AG04450 (cell line): ENCODE measurements around the gene NID1. TPM values are rescaled to one million over a fixed set of nuclear protein-coding genes. Genes with fewer than 3 reads are reported as not detected.

Experiments
- CTCF ChIA-PET: fragments of 300-600, 350-600 bp; formaldehyde crosslinking; extraction: SDS; loops from one replicate; lab custom pipeline; 2022; ENCODE audit warnings: antibody characterized with exemption, inconsistent platforms; lab: Charles Lee
- POLR2A ChIA-PET: fragments of 350-600 bp; formaldehyde crosslinking; extraction: SDS; loops from one replicate; lab custom pipeline; 2021; ENCODE audit warnings: antibody characterized with exemption, inconsistent platforms; lab: Yijun Ruan, JAX
- DNase-seq: peaks from one replicate; pipeline ENCODE4 v3.0.0-alpha.2; 2011; ENCODE audit warnings: low read depth, low spot score
- H3K27ac ChIP-seq: one replicate; pipeline ENCODE4 v1.5.1; 2012; ENCODE audit warnings: low read depth, low read length, control low read depth
- H3K27me3 ChIP-seq: one replicate; pipeline ENCODE4 v1.6.0; 2012; ENCODE audit warnings: low read length; ENCODE audit not compliant: control insufficient read depth, insufficient read depth
- H3K4me3 ChIP-seq: 2 replicates; pipeline ENCODE4 v1.5.1; 2011; ENCODE audit warnings: mild to moderate bottlenecking, low read depth, low read length, control low read depth
- H3K9me3 ChIP-seq: 2 replicates; pipeline ENCODE4 v1.5.1; 2012; ENCODE audit warnings: low read length; ENCODE audit not compliant: control insufficient read depth, insufficient read depth
- polyA plus RNA-seq: library from polyadenylated mRNA; depleted of rRNA; stranded (reverse); fragments of >200 nt; gene quantifications from 2 replicates; pipeline ENCODE4 v1.2.3, GENCODE V29; 2011
- TF ChIP-seq, protein P1 (sequence below): IDR thresholded peaks from 2 replicates; pipeline ENCODE4 v1.5.1; 2011; ENCODE audit warnings: low read depth, low read length, control low read depth, inconsistent platforms

Gene NID1
- polyA plus RNA-seq, 1 experiment: 137 TPM

DNA sequence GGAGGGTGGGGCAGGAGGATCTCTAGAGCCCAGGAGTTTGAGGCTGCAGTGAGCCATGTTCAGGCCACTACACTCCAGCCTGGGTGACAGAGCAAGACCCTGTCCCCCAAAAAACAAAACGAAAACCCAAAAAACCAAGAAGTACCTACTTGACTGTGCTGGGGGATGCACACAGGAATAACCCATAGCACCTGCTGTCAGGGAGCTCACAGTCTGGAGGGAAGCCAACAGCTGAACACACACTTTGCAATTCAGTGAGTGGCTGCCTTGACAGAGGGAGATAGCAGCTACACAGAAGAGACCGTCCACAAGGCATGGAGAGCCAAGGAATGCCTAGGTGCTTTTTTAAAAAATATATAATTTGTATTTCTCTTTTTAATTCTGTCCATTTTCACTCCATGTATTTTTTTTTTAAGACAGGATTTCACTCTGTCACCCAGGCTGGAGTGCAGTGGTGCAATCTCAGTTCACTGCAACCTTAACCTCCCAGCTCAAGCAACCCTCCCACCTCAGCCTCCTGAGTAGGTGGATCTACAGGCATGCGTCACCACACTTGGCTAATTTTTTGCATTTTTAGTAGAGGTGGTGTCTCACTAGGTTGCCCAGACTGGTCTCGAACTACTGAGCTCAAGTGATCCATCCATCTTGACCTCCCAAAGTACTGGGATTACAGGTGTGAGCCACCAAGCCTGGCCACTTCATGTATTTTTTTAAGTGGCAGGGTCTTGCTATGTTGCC, 68.7 kb downstream of the NID1 start:
- TF ChIP-seq, protein P1, sequence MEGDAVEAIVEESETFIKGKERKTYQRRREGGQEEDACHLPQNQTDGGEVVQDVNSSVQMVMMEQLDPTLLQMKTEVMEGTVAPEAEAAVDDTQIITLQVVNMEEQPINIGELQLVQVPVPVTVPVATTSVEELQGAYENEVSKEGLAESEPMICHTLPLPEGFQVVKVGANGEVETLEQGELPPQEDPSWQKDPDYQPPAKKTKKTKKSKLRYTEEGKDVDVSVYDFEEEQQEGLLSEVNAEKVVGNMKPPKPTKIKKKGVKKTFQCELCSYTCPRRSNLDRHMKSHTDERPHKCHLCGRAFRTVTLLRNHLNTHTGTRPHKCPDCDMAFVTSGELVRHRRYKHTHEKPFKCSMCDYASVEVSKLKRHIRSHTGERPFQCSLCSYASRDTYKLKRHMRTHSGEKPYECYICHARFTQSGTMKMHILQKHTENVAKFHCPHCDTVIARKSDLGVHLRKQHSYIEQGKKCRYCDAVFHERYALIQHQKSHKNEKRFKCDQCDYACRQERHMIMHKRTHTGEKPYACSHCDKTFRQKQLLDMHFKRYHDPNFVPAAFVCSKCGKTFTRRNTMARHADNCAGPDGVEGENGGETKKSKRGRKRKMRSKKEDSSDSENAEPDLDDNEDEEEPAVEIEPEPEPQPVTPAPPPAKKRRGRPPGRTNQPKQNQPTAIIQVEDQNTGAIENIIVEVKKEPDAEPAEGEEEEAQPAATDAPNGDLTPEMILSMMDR: no peak
- Histone ChIP-seq H3K27me3 (no peaks in the 10 kb centered on the region), H3K27ac (no peak overlapping the region), H3K4me3 (no peak overlapping the region), H3K9me3 (peaks cover 3% of the 10 kb centered on the region; the same call in 1 of the 2 replicates)
- ChIA-PET CTCF (interaction anchor here (1.1 to 2.8 kb wide), 2 partner anchors 24 to 27 kb away, joined by 3 to 9 read pairs; no protein-coding TSS in a partner anchor), POLR2A (interaction anchor here (0.9 kb wide), 1 partner anchor 100 kb away, joined by 3 read pairs; no protein-coding TSS in a partner anchor)
- no peak for DNase-seq

DNA sequence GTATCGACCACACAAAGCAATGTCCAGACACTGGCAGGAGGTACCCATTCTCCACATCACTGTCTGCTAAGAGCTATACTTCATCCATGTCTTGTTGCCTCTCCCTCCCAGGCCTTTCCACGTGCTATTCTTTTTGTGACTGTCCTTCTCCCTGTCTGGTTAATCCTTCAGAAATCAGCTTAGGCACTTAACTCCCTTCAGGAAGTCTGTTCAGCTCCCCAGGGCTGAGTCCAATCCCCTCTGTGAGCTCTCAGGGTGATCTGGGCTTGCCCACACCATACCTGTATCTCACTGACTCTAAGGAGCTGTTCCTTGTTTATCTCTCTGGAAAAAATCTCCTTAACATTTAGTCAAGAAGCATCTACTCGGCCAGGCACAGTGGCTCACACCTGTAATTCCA, 69.4 kb downstream of the NID1 start:
- no peak for DNase-seq
- POLR2A ChIA-PET: no interaction called here
- peaks cover 8% of the 10 kb centered on the region for H3K9me3 ChIP-seq
- no peak overlapping the region for H3K27ac ChIP-seq
- TF ChIP-seq, protein P1: no peak
- CTCF ChIA-PET: interaction anchor here (2.8 kb wide), 1 partner anchor 24 kb away, joined by 9 read pairs; no protein-coding TSS in a partner anchor
- no peak overlapping the region for H3K4me3 ChIP-seq
- no peaks in the 10 kb centered on the region for H3K27me3 ChIP-seq

DNA sequence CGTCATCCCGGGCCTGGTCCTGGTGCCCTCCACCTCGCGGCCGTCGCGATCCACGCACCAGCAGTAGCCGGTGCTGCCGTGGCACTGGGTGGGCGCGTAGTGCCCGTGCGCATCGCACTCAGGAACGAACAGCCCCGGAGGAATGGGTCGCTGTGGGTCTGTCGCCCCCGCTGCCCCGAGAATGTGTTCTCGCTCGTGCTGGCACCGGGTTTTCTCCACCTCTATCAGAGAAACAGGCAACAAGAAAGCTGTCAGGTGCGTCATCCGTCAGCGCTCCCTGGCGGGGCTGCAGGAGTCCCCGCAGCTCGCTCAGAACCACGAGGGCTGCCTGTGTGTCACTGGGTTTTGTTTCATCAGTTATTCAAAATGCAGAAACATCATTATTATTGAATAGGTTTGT, 71.2 kb downstream of the NID1 start:
- TF ChIP-seq, protein P1: no peak
- no peaks in the 10 kb centered on the region for H3K27me3 ChIP-seq
- H3K4me3 ChIP-seq: no peak overlapping the region
- no peak overlapping the region for H3K27ac ChIP-seq
- peaks cover 19% of the 10 kb centered on the region for H3K9me3 ChIP-seq
- DNase-seq: no peak
- ChIA-PET POLR2A (no interaction called here), CTCF (no interaction called here)

DNA sequence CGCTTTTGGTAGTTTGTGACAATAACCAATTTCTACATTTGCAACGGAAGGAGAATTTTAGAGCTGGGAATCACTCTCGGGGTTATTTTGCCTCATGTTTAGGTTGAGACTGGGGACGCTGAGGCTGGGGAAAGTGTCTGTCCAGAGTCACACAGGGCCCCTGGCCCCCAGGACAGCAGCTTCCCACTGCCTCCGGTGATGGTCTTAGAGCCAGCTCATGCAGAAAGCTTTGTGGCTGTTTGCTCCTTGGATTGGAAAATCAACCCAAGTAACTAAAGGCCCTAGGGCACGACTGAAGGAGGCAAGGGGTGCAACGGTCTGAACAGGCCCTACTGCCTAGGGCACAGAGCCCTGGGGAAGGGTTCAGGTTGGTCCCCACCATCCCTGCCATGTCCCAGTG, 72.0 kb downstream of the NID1 start:
- no peak for DNase-seq
- TF ChIP-seq, protein P1: no peak
- H3K27ac ChIP-seq: no peak overlapping the region
- no peak overlapping the region for H3K4me3 ChIP-seq
- H3K27me3 ChIP-seq: no peaks in the 10 kb centered on the region
- POLR2A ChIA-PET: interaction anchor here (0.5 to 1.1 kb wide), 2 partner anchors 19 to 21 kb away, joined by 3 read pairs; no protein-coding TSS in a partner anchor
- CTCF ChIA-PET: no interaction called here
- H3K9me3 ChIP-seq: peaks cover 19% of the 10 kb centered on the region

DNA sequence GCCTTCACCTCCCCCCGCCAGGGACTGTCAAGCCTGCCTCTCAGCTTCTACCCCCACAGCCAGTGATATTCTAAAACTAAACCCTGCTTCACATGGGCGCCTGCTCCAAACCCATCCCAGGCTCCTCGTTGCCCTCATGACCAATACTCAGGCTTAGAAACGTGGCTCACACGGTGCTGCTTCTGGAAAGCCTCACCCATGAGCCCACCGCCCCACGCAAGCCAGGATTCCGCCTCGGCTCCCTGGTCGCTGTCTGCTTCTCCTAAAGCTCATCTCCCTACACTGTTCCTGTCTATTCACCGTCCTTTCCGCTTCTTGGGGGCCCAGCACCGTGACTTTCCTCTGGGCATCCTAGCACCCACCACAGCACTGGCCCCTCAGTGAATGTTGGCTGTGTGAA, 72.5 kb downstream of the NID1 start:
- TF ChIP-seq, protein P1: no peak
- DNase-seq: no peak
- no peak overlapping the region for H3K4me3 ChIP-seq
- H3K27ac ChIP-seq: no peak overlapping the region
- peaks cover 19% of the 10 kb centered on the region for H3K9me3 ChIP-seq
- ChIA-PET POLR2A (interaction anchor here (1.1 kb wide), 1 partner anchor 21 kb away, joined by 3 read pairs; no protein-coding TSS in a partner anchor), CTCF (no interaction called here)
- H3K27me3 ChIP-seq: no peaks in the 10 kb centered on the region
